Body of pancreas (tissue), 4 donors: ENCODE data around the gene FGL2.

ENCODE experiments used
- CTCF ChIP-seq, 7 experiments: fragments of 450-650 bp in 4 of 7; fragments of 200-600 bp in 3 of 7; sonication (generic) in 3 of 7; IDR thresholded peaks; one replicate each; pipeline ENCODE4 v1.5.1; 2016 to 2019; ENCODE audit warnings: antibody characterized with exemption in 7 of 7
- POLR2A ChIP-seq, 3 donors: fragments of 450-650 bp; IDR thresholded peaks; one replicate each; pipeline ENCODE4 v1.6.1; 2016; ENCODE audit warnings: antibody characterized with exemption in 3 of 3, mild to moderate bottlenecking in 2 of 3

- TF ChIP-seq CTCF (IDR thresholded peaks at IDR 0.05) (no peak), POLR2A (IDR thresholded peaks at IDR 0.05) (no peak)
These were observed 18.0 kb upstream of the FGL2 start for GRCh38 chr7:77217474-77218185.
